ENCODE data around the gene SMARCE1.

The SMARCE1 gene

DNA sequence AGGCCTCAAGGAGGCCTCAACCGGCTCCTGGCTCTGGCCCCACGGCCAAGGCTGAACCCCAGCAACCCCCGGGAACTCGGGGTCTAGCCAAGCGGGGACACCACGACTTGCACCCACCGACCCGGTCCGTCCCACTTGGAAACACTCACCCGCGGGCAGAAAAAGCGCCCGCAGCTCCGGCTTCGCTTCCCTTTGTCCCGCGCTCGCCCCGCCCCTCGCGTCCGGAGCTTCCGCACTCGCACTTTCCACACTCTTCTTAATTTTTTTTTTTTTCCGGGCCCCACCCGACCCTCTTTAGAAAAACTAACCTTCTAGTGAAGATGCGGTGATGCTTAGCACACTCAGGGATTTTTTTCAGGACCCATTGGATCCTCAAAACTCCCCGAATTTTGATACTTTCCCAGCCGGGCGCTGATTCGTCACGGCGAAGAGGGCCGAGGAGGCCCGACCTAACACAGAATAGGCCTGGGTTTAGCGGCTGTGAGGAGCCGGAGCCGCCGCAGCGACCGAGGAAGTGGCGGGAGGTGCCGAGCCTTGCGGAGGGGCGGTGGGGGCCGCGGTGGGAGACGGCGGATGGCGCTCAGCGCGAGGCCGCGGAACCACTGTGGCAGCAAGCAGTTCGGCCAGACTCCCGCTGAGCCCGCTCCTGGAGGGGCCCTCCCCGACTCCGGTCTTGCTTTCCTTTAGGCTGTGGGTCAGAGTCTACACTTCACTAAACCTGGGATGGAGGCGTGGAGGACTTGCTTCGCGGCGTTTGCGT, at the start of gene SMARCE1:
SMARCE1 (minus strand) TSS at position 195 of the 760 bp plus-strand sequence. CDS start 2,016 bp downstream, outside the sequence.
- DNase-seq (ENCODE audit: low read depth): peak; percentile 54

DNA sequence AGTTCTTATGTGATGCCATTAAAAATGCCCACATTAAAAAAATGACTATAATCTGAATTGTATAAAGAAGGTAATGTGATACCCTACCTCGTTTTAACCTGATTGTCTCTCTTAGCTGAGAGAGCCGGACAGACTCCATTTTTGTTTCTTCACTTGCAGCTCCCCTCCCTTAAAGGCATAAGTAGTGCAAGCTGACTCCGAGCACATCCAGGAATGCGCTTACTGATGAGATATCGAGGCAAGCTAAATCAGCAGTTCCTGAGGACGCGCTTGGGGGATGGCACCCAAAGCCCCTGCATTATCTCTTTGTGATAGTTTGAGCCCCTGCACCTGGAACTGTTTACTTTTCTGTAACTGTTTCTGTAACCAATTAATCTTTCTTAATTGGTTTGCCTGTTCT, 49.7 kb upstream of the SMARCE1 start:
- no peak for DNase-seq (ENCODE audit: low read depth)

DNA sequence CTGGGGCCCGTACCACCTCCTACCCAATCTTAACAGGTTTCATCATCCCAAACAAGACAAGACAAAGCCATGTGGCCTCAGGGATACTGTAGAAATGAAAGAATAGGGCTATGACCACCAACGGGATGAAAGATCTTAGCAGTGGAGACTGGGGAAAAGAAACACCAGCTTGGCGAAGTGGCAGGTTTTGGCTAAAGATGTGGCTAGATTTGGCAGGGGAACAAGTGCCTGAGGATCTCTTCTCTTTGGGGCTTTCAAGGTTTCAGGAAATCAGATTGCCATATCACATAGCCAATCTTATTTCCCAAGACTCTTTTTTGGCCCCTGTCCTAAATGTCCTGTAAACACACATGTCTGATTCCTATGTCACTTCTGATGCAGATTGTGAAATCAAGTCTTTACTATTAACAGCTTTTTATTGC, 49.0 kb upstream of the SMARCE1 start:
- DNase-seq (ENCODE audit: low read depth): no peak

DNA sequence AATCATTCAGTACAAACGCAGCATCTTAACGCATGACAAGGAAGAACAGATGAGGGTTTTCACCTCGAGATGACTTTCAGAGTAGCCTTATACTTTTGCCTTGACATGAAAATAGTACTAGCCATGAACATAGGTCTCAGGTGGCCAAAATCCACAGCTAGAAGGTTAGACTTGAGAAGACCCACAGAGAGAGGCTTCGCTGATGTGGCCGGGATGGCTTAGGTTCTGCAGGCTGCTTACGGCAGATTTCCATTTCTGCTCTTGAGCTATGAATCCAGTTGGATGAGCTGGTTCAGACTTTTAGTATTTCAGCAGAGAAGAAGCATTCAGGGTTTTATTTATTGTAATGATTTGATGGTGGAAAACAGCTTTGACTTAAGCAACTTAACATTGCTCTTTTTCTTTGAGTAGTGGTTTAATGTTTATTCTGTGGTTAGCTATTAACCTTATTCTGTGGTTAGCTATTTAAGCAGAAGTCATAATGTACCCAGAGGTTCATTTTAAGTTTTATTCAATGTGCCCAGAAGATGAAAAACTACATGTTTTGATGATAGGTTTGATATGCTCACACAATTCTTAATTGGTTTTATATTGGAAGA, 48.4 kb upstream of the SMARCE1 start:
- DNase-seq (ENCODE audit: low read depth): no peak

DNA sequence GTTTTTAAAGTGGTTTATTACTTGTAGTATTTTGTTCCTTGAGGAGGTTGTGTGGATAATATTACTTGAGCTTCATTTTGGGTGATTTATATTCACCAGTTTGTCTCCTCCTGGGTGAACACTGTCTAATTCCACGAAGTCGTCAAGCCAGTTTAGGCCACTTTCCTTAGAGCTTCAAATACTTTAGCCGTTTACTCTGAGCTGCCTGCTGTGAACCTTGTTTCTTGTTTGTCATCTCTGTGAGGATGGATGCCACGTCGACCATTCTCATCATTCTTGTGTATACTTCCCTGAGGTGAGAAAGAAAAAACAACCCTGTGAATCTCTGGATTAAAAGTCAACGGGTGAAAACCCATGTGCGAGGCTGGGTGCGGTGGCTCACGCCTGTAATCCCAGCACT, 47.0 kb upstream of the SMARCE1 start:
- no peak for DNase-seq (ENCODE audit: low read depth)

DNA sequence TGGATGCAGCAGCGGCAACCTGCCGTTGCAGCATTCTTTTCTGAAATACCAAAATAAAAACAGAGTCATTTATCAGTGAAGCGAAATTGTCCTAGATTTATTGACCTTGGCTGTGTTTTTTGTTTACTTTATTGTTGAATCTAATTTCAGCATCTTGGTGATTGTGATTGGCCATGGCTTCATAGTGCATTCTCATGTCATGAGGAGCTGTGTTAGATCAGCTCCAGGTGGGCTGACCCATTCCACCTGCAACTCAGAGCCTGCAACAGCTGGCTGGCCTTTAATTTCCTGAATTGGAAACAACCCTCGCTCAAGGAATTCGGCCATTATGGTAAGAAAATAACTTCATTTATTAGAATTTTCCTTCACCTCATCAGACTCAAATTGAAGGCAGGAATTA, 39.5 kb upstream of the SMARCE1 start:
- DNase-seq (ENCODE audit: low read depth): no peak

DNA sequence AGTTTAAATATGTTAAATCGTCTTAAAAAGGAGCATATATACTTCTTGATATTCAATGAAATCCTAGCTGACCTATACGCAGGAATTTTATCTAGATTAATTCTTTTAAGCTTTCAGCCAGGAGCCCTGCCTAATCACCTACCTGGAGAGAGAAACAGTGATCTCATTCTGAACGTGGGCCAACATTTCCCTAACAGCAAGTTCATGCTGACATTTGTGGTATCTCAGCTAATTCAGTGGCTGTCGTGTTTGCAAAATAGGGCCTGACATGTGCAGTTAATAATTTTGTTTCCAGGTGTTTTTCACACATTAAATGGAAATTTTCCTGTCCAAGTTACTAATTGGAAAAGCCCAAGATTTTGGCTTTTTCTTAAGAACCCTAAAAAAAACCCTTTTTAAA, 38.6 kb upstream of the SMARCE1 start:
- no peak for DNase-seq (ENCODE audit: low read depth)

DNA sequence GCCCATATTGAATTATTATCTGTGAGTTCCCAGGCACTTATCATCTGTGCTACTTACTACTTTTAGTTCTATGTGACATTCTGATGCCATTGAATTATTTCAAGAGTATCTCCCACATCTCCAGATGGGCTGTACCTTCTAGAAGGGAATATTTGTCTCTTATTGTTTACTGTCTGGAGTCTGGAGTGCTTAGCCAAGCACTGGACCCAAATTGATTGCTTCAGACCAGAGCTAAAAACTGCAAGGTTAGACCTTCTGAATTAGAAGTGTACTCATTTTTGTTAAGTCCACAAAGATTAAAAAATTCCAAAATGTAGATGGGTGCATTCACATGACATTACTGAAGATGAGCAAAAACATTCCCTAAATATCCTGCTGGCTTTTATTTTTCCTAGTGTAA, 33.4 kb upstream of the SMARCE1 start:
- no peak for DNase-seq (ENCODE audit: low read depth)

DNA sequence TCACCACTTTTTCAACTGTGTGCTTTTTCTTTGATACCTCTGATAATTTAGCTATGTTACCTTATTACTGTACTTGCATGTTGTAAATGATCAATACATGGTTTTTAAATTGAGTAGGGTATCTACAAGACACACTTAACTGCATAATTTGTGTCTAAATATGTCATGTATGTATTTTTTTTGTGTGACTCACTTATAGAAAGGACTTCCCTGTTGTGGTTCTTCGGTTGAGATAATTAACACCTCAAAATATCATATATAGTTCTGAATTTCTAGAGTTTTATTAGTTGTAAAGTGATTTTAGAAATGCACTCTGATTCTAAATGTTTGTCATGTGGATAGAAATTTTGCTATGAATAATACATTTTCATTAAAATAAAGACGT, 31.9 kb upstream of the SMARCE1 start:
- DNase-seq (ENCODE audit: low read depth): no peak

DNA sequence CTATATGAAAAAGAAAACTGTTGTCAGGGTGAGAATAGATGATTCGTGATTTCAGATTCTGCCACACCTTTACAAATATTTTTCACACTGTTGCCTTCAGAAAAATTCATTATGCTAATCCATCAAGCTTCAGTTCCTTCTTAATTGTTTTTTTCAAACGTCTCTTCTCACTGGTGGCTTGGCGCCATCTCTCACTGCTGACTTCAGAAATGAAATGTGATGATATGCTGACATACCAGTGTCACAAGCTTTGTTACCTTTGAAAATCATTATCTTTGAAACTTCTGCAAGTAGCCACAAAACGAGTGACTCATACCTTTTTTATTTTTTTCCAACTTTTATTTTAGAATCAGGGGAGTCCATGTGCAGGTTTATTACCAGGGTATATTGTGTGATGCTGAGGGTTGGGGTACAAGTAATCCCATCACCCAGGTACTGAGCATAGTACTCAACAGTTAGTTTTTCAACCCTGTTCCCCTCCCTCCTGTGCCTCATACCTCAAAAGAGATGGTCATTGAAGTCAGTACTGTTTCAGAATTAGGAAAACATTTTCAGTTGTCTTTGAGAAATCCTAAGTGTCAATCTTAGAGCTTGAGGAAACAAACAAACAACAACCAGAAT, 31.4 kb upstream of the SMARCE1 start:
- DNase-seq (ENCODE audit: low read depth): no peak

DNA sequence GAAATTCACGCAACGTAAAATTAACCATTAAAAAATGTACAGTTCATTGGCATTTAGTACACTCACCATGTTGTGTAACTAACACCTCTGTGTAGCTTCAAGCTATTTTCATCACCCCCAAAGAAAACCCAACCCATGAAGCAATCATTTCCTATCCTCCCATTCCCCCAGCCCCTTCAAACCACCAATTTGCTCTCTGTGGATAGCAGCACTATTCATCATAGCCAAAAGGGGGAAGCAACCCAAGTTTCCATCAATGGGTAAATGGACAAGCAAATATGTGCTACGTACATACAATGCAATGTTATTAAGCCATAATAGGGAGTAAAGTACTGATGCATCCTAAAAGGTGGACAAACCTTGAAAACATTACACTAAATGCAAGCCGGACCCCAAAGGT, 28.3 kb upstream of the SMARCE1 start:
- no peak for DNase-seq (ENCODE audit: low read depth)

DNA sequence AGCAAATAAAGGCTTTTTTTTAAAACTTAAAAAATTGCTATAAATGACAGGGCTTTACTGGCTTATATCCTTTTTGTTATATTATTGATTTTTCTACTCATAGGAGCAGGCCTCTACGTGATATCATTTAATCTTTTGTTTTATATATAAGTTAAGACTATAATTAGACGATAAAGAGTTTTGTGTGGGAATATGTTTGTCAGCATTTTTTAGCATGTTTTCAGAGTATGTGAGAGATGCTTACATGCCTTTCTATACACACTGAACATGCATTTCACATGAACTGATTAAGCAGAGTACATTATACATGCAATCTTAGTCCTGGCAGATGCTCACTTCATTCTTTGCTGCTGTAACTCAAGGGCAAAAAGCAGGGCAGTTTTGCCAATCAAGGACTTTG, 25.0 kb upstream of the SMARCE1 start:
- DNase-seq (ENCODE audit: low read depth): no peak

DNA sequence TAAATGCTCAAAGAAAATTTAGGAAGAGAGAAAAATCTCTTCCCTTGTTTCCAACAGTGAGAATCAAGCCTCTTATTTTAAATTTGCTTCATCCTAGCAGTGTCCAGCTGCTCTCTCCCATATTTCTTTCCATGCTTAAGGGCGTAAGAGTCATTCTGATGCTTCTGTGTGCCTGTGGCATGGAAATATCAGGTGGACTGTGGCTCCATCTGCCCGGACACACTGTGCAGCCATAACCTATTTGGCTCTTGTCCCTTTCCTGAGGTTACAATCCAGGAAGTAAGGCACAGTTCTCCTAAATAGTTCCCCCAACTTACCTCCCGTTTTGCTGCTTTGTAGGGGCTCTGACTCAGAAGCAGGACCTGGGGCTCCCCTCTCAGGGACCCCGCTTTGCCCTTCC, 23.7 kb upstream of the SMARCE1 start:
- no peak for DNase-seq (ENCODE audit: low read depth)

DNA sequence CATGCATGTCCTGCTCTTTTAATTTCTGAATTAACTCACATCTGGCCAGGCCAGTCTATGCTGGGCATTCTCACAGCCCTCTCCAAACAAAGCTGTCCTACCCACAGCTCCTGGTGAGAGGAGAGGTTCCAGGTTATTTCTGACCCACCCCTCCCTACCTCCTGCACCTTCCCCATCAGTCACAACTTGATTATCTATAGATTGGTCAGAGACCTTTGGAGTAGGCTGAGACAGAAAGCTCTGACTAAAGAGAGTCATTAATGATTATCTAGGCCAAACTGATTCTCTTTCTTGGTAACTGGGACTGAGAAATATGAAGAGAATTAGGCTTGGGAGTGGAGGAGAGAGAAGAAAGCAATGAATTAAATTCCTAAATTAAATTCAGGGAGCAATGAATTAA, 18.7 kb upstream of the SMARCE1 start:
- no peak for DNase-seq (ENCODE audit: low read depth)

DNA sequence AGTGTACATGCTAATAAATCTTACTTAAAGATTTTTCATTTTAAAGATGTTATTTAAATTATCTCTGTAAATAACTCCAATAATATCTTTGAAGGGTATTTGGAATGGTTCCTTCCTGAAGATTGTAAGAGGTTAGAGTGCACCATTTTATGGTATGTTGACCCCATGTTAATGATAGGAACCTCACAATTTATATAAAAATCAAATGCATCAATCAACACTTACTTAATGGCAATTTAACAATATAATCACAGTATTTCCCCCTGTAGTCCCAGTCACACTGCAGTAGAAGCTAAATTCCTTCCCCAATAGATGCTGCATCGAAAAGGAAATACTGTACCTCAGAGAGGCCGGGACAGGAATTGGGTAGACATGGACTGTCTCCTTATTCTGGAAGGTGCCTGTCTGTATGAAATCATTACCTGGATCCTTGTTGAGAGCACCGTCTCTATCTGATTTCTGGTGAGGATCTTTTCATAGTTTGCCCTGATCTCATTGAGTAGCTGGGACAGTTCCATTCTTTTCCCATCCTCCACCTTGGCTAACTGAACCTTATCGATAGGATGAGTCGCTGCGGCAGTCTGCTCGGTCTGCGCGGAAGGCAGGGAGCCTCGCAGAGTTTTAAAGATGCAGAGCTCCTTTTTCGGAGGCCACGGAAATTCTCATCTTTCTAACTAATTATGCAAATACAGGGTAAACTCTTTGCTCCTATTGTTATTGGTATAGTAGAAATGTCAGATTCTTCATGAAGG, 17.1 kb upstream of the SMARCE1 start, which contains the start of gene KRT222:
KRT222 (minus strand) TSS at position 596 of the 752 bp plus-strand sequence; CDS start at position 518, 78 bp downstream.
- no peak for DNase-seq (ENCODE audit: low read depth)

DNA sequence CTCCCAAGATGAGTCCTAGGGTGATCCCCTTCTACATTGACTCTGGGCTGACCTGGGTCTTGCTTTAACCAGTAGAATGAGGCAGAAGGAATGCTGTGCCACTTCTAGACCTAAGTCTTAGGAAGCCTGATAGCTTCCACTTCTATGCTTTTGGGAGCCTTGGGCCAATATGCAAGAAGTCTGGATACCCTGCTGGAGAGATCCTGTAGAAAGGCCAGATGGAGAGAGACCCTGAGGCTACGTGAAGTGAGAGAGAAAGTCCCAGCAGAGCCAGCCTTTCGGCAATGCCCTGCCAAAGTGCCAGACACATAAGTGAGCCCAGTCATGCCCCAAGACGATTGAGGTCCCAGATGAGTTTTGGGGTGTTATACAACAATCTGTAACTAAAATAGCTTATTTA, 15.6 kb upstream of the SMARCE1 start:
- no peak for DNase-seq (ENCODE audit: low read depth)

DNA sequence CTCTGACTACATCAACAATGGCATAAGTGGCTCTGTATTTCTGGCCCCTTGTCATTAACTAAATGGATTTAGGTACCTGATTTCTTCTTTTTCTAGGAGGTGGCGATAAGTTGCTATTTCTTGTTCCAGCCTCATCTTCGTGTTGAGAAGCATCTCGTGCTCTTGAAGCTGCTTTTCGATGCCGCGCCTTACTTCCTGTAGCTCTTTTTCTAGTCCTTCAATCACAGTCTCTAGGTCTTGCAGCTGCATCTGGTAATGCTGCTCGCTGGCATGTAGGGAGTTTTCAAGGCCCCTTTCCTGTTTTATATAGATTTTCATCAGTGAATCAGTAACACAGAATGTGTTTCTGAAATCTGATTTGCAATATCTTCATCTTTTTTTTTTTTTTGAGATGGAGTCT, 12.3 kb upstream of the SMARCE1 start:
- DNase-seq (ENCODE audit: low read depth): no peak

DNA sequence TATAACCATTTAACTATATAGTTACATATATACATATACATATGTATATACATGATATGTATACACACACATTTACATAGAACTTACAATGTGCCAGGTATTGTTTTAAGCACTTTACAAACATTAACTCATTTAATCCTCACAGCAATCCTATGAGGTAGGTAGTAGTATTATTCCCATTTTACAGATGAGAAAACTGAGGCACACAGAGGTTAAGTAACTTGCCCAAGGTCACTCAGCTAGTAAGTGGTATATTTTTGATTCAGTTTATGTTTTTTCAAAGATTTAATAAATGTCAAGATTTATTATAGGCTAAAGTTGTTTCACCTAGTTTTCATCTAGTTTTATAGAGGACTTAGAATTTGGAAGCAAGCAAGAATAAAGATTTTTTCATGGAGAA, 10.8 kb upstream of the SMARCE1 start:
- no peak for DNase-seq (ENCODE audit: low read depth)

DNA sequence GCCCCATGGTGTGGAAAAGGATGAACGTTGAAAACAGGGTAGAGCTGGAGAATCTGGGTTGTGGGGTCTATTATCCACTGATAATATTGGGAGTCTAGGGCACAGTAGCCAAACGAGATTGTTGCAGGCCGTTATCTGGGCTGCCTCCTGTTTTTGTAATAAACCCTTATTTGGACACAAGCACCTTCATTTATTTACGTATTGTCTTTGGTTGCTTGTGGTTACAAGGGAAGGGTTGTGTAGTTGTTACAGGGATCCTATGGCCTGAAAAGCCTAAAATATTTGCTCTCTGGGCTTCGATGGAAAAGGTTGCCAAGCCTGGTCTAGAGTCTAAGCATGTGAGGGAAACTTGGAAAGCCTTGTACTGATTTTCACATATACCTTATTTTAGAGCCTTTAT, 4.3 kb upstream of the SMARCE1 start:
- no peak for DNase-seq (ENCODE audit: low read depth)

DNA sequence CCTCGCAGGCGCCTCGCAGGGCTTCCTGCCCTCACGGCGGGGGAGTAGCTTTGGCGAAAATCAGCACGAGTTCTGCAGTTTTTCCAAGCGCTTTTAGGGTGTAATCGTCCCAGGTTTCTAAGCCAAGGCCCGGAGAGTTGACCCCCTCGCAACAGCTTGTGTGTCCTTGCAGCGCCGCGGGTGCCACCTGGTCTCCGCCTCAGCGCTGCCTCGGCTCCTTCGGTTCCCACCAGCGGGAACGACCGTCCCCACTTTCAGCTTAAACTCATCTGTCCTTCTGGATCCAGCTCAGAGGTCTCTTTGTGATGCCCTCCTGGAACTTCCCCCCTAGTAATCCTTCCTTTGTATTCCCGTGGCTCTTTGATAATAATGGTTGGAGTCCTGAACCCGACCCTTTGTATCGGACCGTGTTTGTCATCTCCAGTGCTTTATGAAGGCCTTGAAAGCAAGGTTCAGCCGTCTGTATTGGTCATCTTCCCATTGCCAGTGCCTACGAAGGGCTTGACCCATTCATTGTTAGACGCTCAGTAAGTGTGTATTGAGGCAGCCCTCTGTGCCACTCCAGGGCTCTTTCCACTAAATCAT, 858 bp upstream of the SMARCE1 start:
- DNase-seq (ENCODE audit: low read depth): no peak

DNA sequence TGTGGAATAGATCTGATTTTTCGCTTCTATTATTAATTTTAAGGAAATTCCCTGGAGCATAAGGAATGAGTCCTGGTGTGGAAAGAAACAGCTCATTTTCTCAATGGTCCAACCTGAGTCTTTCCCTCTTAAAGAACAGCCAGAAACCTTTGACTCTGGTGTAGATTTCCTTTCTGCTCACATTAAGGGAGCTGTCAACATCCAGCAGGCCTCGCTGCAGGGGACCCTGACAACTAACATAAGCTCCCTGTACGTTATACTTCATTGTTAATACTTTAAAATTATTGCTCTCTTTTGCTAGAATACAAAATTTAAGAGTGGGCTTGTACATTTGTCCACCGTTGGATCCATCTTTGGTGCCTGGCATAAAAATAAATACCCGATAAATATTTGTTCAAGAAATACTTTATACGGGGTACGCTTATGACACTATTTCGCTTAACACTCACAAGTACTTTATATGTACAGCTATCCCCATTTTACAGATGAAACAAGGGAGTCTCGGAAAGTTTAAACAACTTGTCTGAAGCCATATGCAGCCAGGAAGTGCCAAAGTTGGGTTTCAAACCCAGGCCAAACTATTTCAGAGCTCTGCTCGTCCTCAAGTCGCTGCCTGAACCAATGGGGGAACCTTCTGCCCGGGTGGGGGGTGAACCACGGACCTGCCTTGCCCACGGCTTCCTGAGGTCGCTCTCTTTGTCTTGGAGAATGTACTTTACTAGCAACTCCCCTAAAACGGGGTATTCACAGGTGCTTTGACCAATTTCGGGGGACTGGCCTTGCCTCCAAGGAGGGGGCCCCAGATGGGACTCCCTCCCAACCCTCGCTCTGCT, 611 bp downstream of the SMARCE1 start:
- peak; percentile 27 for DNase-seq (ENCODE audit: low read depth)
